Measurements from ENCODE around the gene PEX14.
A peak's percentile ranks its signal among the peaks of the same experiment; 100 is the strongest.

Gene PEX14

DNA sequence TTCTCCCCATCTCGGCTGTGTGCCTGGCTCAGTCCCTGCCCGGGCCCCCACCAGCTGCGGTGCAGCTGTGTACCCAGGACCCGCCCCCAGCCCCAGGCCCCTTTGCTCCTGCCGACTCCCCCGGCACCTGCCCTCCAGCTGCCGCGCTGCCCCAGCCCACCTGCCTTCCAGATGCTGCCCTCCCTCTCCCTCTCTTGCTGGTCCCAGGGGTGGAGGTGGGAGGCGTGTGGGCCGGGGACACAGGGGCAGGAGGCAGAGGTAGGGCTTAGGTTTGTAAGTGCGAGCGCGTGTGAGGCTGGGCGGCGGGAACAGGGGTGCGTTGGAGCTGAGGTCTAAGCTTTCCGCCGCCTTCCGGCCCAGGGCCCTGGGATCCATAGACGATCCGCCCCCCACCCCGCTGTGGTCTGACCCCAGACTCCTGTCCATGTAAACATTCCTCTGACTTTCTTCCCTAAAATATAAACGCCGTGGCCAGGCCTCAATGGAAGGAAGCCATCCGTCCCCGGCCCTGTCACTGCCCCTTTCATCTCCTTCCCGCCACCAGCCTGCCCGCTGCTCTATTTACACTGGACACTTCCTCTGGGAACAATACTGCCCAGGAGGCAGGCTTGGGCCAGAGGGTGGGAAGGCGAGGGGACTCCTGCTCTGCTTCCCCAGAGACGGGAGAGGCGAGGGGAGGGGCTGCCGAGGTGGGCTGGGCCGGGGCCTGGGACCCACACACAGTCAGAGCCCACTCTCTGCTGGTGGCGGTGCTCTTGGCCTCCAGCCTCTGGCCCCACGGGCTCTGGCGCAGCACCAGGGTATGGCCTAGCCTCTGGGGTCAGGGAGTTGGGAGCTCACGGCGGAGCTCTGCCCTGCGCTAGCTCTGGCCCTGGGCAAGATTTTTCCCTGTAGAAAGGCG, 193.4 kb downstream of the PEX14 start:
- no peak for DNase-seq (ENCODE audit: low spot score)

DNA sequence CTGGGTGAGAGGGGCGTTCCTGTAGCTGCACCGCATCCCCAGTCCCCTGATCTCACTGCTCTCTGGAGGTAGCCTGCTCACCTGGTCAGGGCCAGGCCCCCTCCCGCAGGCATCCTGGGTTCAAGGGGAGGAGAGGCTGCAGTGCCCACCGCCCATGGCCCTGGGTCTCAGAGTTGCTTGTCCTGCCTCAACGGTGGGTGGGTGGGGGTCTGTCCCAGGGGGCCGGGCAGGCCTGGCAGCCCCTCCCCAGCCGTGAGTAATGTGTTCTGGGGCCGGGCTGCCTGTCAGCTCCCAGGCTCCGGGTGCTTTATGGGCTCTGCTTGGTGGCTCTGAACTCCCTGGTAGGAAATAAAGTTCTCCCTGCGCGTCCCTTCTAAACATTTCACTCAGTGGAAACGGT, 194.8 kb downstream of the PEX14 start:
- DNase-seq (ENCODE audit: low spot score), result no peak

DNA sequence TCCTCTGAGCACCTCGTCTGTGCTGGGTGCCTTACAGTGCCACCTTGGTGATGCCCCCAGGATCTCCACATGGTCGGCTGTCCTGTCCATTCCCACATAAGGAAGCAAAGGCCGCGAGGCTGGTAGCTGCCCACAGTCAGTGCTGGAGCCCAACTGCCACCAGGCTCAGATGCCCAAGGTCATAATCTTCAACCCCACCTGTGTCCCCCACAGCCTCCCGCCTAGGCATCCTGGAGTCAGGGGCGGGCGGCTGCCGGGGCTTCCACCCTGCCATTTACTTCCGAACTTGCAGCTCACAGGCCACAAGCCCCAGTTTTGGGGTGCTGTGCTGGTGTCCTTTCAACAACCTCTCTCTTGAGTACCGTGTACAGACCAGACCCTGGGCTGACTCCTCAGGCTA, 195.4 kb downstream of the PEX14 start:
- DNase-seq (ENCODE audit: low spot score), result no peak

DNA sequence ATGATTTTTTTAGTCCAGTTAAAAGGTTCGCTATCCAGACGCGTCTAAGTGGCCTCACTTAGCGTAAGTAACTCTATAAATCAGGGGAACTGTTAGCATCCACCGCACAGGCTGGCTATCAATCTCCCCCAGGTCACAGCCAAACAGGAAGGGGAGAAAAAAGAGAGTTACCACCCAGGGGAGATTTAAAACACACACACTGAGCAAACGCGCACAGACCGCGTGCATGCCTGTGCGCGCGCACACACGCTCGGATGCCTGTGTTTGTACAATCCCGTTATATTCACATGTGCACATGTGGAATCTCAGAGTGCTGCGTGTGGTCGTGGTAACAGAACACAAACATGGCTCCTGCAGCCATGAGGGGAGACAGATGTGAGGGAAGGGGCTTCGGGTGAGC, 196.3 kb downstream of the PEX14 start:
- no peak for DNase-seq (ENCODE audit: low spot score)

DNA sequence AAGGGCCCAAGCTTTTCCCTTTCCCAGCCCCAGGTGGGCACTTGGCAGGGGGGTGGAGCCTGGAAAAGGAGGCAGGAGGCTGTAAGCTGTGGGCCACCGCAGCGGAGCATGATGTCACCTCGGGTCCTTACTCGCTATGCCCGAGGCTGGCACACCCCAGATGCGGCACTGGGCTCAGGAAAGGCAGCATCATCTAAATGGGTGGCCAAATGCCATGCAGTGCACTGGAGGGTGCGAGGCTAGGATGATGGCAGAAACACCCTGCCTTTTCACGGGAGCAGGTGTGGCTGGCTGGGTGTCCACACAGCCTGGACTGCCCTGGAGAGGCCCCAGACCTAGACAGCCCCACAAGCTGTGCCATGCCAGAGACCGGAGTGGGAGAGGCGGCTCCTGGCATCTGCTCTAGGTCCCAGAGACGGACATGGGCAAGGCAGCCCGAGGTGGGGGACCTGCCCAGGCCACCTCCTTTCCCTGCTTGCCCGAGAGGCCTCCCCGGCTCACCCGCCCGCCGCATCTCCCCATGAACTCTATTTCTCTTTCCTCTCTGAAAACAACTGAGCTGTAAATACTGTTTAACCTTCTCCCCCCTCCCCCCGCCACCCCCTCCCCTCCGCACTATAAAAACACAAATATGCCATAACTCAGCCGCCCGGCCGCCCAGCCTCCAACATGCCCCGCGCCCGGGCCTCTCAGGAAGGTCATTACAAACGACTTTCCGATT, 197.0 kb downstream of the PEX14 start:
- no peak for DNase-seq (ENCODE audit: low spot score)

DNA sequence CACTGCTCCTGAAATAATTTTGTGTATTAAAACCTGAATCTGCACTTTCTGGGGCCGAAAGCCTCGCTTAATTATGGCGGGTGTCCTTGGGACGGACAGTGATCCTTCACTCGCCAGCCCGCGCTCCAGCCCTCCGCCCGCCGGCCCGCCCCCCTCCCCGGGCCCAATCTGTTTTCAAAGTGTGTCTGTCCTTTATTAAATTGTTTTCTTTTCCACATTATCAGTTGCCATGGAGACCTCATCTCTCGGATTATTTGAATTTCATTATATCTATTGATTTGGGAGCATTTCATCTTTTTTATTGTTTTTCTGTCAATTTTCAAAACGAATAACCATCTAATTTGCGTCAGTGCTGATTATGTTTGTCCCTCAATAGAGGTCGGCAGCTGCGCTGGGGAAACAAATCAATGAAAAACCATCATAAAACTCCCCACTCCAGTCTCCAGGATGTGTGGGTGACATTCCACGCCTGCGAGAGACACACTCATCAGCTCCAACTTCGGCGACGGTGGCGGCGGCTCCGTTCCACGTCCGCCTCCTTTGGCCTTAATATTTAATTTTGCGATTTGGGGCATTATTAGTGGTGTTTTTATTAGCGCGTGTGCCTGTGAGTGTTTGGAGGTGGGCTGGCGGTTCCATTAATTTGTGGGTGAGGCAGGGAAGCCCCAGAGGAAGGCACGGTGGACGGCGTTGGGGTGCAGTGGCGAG, 197.7 kb downstream of the PEX14 start:
- no peak for DNase-seq (ENCODE audit: low spot score)

DNA sequence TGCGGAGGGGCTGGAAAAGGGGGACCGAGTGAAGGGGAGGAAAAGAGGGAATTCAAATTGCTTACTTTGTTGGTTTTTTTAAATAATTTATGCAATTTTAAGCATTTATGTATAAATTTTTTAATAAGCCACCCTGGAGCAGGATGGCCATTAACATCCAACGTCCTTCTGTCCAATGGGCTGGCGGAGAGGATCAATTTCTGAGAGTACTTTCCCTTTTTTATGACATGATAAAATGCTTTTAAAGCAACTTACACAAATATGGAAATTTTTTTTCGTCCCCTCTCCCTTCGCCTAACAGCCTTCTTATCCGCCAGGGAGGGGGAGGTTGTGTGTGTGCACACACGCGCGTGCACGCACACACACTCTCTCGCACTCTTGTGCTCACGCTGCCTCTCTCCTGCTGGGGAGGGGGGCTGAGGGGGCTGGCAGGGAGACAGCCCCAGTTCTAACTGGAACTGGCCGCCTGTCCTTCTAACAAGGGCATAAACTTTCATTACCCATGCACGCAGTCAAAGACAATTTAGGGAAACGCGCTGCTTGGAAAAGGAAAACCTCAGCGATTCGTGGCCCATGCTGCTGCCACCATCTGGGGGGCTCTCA, 198.5 kb downstream of the PEX14 start:
- DNase-seq (ENCODE audit: low spot score), result no peak

DNA sequence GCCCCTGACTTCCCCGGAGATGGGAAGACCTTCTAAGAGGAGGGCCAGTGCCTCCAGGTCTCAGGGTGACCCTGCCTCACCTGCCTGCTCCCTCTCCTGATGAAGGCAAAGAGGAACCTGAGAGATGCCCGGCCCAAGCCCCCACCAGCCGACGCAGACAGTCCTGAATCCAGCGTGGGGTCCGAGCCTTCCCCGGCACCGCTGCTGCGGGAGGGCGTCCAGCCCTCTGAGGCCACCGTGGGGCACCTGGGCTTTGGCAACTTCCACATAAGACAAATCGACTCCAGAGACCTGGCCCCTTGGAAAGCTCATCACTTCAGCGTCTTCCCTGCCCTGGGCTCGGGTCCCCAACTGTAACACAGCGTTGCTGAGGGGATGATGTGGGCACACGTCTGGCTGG, 199.5 kb downstream of the PEX14 start:
- no peak for DNase-seq (ENCODE audit: low spot score)

DNA sequence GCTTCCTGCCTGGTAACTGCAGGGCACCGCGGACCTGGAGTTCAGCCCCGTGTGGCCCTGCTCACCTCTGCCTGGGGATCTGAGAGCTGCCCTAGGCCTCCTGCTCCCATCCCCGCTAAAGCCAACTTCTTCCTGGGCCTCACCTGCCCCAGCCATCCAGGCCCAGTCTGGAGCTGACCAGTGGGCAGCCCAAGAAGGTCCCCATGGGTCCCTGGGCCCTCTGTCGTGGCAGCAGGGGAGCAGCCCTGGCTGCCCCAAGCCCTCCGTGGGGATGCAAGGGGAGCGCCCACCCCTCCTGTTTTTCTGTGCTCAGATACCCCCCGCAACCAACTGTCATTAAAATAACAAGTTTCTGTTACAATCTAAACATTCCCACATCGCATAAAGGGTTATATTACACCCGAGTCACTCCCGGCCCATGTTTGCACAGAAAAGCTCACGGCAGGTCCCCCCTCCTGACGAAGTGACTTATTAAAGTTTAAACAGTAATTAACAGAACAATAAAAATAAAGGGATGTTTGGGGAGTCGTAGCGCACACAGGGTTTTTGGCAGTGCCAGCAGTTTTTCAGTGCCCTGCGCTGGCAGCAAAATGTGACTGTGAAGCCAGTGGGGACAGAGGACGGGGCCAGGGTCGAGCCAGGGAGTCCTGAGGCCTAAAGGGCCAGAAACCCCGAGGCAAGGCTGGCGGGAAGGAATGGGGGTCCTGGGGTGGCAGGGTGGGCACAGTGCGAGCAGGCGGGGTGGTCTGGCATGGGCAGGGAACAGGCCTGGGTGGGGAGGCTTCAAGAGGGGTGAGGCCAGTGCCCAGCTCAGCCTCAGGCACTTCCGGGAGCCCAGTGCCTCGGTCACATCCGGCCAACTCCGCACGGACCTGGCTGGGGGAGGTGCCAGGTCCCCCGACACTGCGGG, 200.2 kb downstream of the PEX14 start:
- no peak for DNase-seq (ENCODE audit: low spot score)

DNA sequence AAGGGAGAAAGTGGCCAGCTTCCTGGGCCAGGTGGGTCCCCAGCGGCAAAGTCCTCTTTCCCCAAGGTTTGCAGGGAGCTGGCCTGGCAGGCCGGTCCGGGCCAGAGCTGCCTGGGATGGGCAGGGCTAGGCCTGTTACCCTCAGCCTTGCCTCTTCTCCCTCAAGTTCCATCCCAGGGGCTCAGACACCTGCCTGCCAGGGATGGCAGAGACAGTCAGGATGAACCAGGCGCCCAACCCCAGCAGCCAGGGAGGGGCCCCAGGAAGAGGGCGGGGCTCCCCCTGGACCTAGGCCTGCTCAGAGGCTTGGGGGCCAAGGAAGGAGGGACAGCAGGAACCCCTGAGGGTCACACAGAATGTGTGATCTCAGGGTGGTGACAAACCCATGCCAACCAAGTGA, 201.1 kb downstream of the PEX14 start:
- DNase-seq (ENCODE audit: low spot score), result no peak

DNA sequence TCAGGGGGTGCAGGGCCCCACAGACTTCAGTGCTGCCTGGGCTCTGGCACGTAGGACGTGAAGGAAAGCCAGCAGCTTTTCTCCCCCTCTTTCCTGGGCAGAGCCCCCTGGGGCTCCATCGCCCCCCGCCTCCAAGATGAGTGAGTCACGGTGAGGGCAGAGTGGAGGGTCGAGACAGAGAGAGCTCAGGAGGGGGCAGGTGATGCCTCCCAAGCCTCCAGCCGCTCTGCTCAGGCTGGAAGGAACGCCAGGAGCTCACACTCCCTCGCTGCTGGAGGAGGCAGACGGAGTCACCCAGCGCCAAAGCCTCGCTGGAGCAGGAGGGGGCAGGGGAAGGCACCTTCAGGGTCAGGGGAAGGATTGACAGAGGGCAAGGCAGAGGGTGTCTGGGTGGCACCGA, 202.2 kb downstream of the PEX14 start:
- DNase-seq (ENCODE audit: low spot score), result no peak

DNA sequence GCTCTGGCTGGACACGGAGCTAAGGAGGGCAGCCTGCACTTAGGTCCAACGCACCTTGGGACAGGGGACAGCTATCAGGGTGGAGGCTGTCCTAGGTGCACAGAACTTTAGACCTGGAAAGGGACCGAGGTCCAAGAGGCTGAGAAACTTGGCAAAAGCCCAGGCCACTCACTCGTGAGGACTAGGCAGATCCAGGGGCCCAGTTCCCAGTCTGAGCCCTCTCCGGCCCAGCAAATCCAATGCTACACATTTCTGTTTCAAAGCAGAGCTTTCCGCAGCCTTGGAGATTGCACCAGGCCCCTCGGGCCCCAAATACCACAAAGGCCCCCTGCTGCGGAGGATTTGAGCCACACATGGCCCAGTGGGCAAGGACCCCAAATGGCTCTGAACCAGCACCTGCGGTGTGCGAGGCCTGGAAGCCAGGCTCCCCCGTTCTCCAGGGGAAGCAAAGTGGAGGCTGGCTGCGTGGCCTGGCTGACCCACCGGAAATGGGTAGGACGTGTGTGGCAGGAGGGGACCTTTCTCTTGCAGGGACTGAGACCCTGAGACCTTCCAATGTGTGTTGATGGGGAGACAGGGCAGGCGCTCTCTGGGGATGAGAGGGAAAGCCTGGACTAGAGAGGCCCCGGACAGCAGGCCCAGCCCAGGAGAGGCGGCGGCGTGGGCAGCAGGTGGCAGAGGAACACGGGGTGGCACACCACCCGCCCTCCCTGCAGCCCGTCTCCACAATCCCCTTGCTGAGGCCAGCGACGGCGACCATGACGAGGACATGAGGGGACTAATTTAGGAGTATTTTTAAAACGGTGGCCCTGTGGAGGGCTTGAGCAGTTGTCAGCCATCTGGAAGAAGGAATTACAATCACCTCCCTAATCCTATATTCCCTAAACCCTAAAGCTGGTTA, 203.0 kb downstream of the PEX14 start:
- no peak for DNase-seq (ENCODE audit: low spot score)

DNA sequence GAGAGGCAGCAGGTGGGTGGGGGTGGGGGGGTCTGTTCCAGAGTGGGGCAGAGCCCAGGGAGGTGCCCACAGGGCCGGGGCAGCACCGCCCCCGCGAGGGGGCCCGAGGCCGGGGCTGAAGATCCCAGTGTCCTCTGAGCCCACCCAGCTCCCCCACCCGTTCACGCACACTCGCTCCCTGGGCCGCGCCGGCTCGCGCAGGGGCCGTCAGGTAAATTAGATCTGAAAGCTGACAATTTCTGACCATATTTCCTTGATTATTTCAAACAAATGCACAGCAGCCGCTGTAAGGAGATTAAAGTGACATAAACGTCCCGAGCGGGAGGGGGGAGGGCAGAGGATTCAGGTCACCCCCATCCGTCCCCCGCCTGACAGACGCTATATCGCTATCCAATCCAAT, 203.7 kb downstream of the PEX14 start:
- no peak for DNase-seq (ENCODE audit: low spot score)

DNA sequence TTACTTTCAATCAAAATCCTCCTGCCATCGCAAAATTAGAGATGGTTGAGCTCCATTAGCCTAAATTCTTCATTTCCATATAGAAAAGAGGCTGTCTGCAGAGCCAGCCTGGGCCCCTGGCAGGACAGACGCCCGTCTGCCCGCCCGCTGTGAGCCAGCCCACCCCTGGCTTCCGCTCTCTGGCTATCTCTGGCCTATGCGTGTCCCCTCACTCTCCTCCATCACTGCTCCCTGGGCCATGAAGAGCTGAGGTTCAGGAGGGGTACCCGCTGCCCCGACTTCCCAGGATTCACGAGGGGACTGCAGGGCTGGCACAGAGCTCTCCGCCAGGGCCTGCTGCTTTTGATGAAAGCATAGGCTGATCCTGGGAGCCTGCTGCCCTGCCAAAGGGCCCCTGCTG, 204.1 kb downstream of the PEX14 start:
- no peak for DNase-seq (ENCODE audit: low spot score)

DNA sequence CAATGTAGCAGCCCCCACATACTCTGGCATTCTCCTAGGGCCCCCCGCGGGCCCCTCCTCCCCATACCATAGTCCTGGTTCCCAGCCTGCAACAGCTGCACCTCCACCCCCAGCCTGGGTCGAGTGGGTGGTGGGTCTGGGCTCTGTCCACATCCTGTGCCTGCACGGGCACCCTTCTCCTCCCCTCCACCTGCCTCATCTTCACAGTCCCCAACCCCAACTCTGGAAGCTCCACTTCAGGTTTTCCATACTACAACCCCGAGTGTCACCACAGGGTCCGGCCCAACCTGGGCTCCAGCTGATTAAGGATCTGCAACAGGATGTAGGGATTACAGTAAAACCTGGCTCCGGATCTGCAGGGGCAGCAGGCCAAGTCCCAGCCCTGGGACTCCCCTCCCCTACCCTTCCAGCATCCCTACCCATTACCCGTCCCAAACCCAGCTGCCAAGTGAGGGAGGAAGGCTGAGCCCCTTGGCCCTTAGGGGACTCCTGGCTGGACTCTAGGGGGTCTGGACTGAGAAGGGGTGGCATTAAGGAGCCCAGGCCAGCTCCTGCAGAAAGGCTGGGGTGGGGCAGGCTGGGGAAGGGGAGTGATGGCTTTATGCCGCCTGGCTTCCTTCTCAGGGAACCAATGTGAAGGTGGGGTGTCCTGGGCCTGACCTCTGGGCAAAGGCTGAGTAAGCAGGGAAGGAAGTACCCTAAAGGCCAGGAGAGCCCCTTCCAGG, 204.9 kb downstream of the PEX14 start:
- DNase-seq (ENCODE audit: low spot score), result peak; percentile 52

All from SW480 (cell line).